GM19043 (cell line): Measurements from ENCODE around the gene UBE2F.
"Not testable (repeated sequence)": the region's sequence is repeated elsewhere in the genome, so short reads cannot be mapped to it uniquely, and the experiment has no call there.

ENCODE experiments used
- ATAC-seq: cut with Tn5 transposase; IDR thresholded peaks from one replicate; pipeline ENCODE4 v1.9.1; 2021; ENCODE audit warnings: low read depth; ENCODE audit not compliant: unreplicated experiment

Gene UBE2F

DNA sequence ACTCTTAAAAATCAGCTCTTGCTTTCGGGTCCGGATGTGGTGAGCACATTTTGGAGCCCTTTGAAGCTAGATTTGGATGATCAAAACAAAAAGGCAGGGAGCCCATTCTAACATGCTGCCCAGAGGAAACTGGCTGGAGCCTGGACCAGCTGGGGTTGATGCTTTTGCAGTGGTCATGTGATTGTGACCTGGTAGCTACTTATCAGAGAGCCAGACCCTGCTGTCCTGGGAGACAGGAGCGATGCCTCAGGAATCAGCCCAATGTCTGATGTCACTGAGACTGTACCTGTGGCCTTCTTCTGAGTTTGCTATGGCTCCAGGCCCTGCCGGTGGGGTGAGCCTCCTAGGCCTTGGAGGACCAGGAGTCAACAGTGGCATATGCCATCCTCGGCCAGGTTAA, 75.3 kb downstream of the UBE2F start:
- ATAC-seq = no peak

GRCh38 chr2:238042849-238043584, 76.2 kb downstream of the UBE2F start:
- no peak for ATAC-seq

DNA sequence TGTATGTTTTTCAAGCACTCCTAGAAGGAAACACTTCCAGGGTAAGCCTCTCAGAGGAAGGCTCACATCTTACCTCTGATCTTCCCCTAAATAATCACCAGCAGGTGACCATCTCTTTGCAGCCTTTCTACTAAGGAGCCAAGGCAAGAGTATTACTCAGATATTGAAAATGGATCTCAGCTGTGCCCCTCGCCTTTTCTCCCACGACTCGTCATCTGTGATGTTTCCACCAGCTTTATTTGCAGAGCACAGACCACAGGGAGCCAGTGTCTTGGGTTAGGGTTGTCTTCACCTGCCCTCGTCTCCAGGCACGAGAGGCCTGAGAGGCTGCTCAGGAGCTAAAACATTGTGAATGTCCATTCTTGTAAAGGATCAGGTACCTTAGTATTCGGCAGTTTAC, 77.0 kb downstream of the UBE2F start:
- ATAC-seq = no peak

GRCh38 chr2:238045575-238045974, 78.8 kb downstream of the UBE2F start:
- ATAC-seq = no peak

- no peak for ATAC-seq
Measured at GRCh38 chr2:238046725-238047270, 80.0 kb downstream of the UBE2F start.

GRCh38 chr2:238053191-238053776, 86.5 kb downstream of the UBE2F start:
- ATAC-seq = no peak

GRCh38 chr2:238055841-238056240, 89.0 kb downstream of the UBE2F start:
- no peak for ATAC-seq

DNA sequence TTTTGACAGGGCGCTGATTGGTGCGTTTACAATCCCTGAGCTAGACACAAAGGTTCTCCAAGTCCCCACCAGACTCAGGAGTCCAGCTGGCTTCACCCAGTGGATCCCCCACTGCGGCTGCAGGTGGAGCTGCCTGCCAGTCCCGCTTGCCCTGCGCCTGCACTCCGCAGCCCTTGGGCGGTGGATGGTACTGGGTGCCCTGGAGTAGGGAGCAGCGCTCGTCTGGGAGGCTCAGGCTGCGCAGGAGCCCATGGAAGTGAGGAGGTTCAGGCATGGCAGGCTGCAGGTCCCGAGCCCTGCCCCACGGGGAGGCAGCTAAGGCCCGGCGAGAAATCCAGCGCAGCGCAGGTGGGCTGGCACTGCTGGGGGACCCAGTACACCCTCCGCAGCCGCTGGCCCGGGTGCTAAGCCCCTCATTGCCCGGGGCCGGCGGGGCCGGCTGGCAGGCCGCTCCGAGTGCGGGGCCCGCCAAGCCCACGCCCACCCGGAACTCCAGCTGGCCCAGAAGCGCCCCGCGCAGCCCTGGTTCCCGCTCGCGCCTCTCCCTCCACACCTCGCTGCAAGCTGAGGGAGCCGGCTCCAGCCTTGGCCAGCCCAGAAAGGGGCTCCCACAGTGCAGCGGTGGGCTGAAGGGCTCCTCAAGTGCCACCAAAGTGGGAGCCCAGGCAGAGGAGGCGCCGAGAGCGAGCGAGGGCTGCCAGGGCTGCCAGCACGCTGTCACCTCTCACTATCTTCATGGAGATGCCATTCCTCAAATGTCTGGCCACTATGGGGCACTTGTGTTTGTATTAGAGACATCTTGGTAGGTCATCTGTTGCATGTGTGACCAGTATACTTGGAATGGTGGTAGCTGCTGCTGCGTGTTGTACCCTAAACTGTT, 91.1 kb downstream of the UBE2F start:
- ATAC-seq = not testable (repeated sequence)

DNA sequence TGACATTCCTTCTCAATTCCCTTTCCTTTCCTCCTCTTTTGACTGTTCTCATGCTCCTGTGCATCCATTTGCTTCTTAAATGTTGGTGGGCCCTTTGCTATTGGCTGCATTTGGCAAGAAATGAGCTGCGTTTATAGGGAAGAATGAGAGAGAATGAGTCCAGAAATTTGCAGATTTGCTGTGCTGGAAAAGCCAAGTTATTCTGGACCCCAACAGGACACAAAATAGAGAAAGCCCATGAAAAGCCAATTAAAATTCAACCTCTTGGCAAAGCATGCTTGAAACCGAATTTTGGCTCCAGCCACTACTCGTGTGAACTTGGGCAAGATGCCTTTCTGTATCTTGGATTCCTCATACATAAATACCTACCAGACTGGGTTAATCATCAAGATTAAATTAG, 92.7 kb downstream of the UBE2F start:
- no peak for ATAC-seq

DNA sequence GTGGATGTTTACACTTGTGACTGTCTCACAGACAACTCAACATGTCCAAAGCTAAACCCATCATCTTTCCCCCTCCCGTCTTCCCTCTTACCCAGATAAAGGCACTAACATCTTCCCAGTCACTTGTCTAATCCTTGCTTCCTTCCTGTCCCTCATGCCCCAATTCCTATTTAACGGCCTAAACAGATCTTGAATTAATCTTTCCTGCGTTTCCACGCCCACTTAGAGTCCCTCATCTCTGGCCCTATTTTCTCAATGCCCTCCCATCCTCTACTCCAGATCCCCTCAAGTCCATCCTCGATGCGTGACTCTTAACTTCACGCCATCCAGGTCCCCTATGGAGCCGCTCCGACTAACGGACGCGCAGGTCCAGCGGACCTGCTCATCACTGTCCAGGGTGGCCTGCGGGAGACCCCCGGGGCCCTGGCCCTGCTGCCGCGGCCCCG, 93.3 kb downstream of the UBE2F start:
- ATAC-seq = no peak

DNA sequence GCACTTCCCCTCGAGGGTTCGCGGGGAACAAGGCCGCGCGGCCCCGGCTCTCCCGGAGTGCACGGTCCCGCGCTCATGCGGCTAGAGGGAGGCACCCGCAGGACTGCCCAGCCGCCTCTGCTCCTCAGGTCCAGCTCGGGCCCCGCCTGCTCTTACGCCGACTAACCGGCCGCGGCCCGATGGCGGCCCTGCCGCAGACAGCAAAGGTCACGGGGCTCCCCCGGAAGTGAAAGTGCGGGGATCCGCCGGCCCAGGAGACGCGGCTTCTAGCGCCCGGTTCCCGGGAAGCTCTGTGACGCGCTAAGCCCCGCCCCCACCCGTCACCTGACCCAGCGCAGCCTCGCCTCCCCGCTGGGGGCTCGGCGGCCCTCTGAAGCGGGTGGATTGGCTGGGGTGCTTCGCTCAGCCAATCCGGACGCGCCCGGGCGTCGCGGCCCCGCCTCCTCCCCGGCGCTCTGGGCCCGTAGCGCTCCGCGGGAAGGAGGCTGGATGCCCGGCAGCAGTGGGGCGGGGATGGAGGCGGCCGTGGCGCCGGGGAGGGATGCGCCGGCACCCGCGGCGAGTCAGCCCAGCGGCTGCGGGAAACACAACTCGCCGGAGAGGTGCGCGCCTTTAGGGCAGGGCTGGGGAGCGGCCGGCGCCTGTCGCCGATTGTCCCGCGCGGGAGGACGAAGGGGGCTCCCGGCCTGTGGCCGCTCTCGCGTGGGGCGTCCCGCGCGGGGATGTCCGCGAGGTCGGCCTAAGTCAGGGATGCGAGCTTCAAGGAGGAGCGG, 93.9 kb downstream of the UBE2F start, which contains the start of gene SCLY:
TSS of gene SCLY (plus strand) at position 460 of the 773 bp plus-strand sequence. CDS start at position 514, 54 bp downstream.
- peak; percentile 92 for ATAC-seq

DNA sequence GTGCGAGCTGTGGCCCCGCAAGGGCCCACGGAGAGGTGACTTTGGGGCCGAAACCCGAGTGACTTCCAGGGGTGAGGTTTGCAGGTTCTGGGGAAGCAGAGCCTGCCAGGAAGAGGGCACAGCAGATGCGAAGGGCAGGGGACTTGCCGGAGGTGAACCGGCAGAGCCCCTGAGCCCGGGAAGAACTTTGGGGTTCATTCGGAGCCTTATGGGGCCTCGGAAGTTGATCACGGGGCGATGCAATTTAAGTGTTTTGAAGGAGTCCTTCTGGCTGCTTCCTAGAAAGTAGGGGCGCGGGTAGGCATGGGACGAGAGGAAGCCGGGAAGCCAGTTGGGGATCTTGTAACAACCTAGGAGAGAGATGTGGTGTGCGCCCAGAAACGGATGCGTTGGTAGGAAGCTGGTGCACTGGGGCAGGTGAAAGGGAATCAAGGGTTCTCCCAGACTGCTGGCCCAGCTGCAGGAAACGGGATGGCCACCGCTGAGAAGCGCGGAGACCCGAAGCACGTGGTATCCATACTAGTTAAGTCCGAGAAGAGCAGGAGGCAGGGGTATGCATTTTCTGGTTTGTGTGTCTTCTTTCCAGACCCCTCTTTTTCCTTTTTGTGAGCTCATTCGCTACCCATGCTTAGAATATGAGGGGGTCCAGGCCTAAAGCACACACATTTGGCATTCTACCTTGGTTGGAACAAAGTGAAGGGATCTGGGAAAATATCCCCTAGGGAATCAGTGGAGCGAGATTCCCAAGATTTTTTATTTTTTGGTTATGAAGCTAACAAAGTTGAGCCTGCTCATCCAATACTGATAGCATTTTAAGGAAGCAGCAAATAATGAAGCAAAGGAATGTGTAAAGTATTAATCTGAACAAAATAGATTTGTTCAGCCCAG, 94.7 kb downstream of the UBE2F start:
- ATAC-seq = peak; percentile 8

GRCh38 chr2:238063414-238064189, 96.8 kb downstream of the UBE2F start:
- no peak for ATAC-seq

GRCh38 chr2:238064376-238064775, 97.6 kb downstream of the UBE2F start:
- ATAC-seq = no peak

DNA sequence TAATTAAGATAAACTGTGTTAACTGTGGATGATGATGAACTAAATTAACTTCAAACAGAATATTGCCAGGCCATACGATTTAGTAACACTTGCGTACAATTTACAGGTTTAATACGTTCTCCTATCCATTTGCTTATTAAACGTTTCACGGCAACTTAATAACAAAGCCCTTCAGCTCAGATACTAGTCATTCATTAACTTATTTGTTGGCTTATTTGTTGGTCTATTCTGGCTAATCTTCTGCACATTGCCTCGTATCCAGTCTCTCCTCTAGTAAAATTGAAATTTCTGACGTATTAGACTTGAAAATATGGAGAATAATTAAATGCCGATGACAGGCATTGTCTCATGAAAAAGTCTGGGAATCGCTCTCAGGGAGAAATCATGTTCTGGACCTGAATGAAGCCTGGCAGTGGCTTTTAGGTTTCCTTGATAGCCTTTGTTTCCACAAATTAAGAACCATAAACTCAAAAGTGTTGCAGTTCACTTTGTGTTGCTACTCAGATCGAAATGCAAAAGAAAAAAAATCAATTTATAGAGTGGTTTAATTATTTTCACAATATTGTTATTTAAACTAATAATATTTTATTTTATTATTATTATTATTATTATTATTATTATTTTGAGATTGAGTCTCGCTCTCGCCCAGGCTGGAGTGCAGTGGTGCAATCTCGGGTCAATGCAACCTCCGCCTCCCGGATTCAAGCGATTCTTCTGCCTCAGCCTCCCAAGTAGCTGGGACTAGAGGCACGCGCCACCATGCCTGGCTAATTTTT, 98.4 kb downstream of the UBE2F start:
- no peak for ATAC-seq

GRCh38 chr2:238066218-238066617, 99.4 kb downstream of the UBE2F start:
- ATAC-seq = no peak

DNA sequence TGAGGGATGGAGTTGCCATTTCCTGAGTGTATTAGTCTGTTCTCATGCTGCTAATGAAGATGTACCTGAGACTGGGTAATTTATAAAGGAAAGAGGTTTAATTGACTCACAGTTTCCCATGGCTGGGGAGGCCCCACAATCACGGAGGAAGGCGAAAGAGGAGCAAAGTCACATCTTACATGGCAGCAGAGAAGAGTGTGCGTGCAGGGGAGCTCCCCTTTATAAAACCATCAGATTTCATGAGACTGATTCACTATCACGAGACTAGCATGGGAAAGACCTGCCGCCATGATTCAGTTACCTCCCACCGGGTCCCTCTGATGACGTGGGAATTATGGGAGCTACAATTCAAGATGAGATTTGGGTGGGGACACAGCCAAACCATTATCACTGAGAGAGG, 99.9 kb downstream of the UBE2F start:
- ATAC-seq = not testable (repeated sequence)

DNA sequence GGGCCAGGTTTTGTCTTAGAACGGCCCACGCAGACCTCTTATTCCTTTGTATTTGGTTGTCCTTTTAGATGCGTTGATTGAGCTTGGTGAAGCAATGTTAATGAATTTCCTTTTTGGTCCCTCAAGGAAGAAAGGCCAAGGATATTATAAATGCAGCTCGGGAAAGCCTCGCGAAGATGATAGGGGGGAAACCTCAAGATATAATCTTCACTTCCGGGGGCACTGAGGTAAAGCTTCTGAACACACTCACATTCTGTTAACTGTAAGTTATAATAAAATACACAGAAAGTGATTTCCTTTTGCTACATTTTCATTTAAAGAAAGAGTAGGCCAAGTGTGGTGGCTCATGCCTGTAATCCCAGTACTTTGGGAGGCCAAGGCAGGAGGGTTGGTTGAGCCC, 101.1 kb downstream of the UBE2F start:
- no peak for ATAC-seq
